ENCODE data around the gene SLC9A9. TPM values are rescaled to one million over a fixed set of nuclear protein-coding genes. Genes with fewer than 3 reads are reported as not detected.
A peak's percentile ranks its signal among the peaks of the same experiment; 100 is the strongest.

Gene SLC9A9
- total and polyA plus RNA-seq, 2 donors from 2014 or later: 3.7 to 16.5 TPM

DNA sequence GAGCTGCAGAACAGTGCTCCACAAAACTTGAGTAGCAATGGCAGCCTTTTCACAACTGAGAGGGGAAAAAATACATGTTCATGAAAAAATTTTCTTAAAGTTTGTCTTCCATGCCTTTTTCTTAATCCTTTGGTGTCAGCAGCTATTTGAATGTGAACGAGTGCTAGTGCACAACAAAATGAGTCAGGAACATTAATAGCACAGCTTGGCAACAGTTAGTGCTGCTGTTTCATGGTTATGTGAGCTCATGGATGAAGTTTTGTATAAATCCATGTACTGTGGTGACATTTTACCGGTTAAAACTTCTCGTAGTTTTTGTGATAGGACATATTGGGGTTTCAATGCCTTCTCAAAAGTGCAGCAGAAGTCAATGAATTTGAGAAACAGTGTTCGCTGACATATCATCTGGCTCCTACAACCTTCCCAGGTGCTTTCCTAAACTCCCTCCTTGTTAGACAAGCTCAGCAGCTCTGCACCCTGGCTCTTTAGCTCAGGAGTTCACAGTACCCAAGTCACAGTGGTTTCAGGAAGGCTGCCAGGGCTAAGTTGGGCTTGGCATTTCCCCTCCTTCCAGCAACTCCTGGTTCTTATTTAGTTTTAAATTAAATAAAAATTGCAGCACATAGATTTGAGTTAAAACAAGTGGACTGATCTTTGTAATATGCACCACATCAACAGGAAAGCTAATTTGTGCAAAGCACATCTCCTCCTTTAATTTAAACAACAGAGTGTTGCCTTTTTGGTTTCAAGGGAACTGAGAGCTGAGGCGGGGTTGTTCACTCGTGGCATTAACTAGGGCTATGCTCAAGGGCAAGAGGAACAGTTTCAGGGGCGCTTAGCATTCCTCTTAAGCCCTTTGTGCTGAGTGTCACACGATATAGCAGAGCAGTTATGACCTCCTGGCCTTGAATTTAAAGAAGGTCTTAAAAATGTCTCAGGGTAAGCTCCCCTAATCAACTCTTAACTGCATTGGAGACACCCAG is 365.9 kb downstream of the SLC9A9 start:
- no peaks in the 10 kb centered on the region for H3K9me3 ChIP-seq (ENCODE audit: control insufficient read depth in 2 of 3, insufficient read depth in 1 of 3, low read length in 3 of 3)
- no peak overlapping the region for H3K4me3 ChIP-seq (ENCODE audit: low read length in 3 of 3)
- H3K27ac ChIP-seq (ENCODE audit: low read depth in 2 of 2, low read length in 2 of 2): peak overlapping the region; percentile 55 to 76
- H3K4me1 ChIP-seq (ENCODE audit: control insufficient read depth in 2 of 3, insufficient read depth in 2 of 3, low read depth in 1 of 3, low read length in 3 of 3): peaks cover 0 to 6% (median 0%) of the 10 kb centered on the region in 3 donors
- TF ChIP-seq, protein P1, sequence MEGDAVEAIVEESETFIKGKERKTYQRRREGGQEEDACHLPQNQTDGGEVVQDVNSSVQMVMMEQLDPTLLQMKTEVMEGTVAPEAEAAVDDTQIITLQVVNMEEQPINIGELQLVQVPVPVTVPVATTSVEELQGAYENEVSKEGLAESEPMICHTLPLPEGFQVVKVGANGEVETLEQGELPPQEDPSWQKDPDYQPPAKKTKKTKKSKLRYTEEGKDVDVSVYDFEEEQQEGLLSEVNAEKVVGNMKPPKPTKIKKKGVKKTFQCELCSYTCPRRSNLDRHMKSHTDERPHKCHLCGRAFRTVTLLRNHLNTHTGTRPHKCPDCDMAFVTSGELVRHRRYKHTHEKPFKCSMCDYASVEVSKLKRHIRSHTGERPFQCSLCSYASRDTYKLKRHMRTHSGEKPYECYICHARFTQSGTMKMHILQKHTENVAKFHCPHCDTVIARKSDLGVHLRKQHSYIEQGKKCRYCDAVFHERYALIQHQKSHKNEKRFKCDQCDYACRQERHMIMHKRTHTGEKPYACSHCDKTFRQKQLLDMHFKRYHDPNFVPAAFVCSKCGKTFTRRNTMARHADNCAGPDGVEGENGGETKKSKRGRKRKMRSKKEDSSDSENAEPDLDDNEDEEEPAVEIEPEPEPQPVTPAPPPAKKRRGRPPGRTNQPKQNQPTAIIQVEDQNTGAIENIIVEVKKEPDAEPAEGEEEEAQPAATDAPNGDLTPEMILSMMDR (IDR thresholded peaks at IDR 0.05; ENCODE audit: borderline replicate concordance, extremely low read depth, insufficient read depth): no peak
- H3K27me3 ChIP-seq (ENCODE audit: control insufficient read depth, insufficient read depth, low read length): no peaks in the 10 kb centered on the region
- peak in 1 of 5 donors; percentile 56 for DNase-seq
- H3K36me3 ChIP-seq (ENCODE audit: control insufficient read depth in 2 of 3, insufficient read depth in 3 of 3, low read length in 3 of 3): no peaks in the 10 kb centered on the region
- peak overlapping the region in 1 of 3 donors; percentile 20 for H3K9ac ChIP-seq (ENCODE audit: low read length in 3 of 3)
- no peak for FAIRE-seq
- intact Hi-C loops (cut with DNase I): no loop called here

DNA sequence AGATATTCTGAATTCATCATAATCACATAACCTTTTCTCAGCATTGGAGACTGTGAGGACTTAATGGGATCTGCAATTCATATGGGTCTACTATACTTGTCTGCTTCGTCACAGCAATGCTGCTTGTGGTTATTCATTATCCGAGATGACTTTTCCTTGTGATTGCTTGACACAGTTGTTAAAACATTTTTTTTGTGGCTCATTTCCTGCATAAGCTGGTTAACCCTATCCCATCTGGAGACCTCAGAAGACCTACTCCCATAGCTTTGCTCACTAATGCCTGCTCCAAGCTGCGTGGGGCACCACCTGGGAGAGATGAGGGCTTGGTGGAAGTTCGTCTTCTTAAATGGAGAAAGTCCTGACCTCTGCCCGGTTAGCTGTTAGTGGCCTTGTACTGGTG is 367.9 kb downstream of the SLC9A9 start:
- H3K36me3 ChIP-seq (ENCODE audit: control insufficient read depth in 2 of 3, insufficient read depth in 3 of 3, low read length in 3 of 3): no peaks in the 10 kb centered on the region
- intact Hi-C loops (cut with DNase I): no loop called here
- TF ChIP-seq, protein P1 (IDR thresholded peaks at IDR 0.05; ENCODE audit: borderline replicate concordance, extremely low read depth, insufficient read depth): no peak
- H3K27ac ChIP-seq (ENCODE audit: low read depth in 2 of 2, low read length in 2 of 2): peak overlapping the region; percentile 45 to 77
- H3K4me1 ChIP-seq (ENCODE audit: control insufficient read depth in 2 of 3, insufficient read depth in 2 of 3, low read depth in 1 of 3, low read length in 3 of 3): peaks cover 0 to 6% (median 0%) of the 10 kb centered on the region in 3 donors
- H3K27me3 ChIP-seq (ENCODE audit: control insufficient read depth, insufficient read depth, low read length): no peaks in the 10 kb centered on the region
- no peaks in the 10 kb centered on the region for H3K9me3 ChIP-seq (ENCODE audit: control insufficient read depth in 2 of 3, insufficient read depth in 1 of 3, low read length in 3 of 3)
- FAIRE-seq (peak; percentile 37), DNase-seq (peak in 2 of 5 donors; percentile 68 to 76)
- no peak overlapping the region for H3K9ac ChIP-seq (ENCODE audit: low read length in 3 of 3)
- H3K4me3 ChIP-seq (ENCODE audit: low read length in 3 of 3): no peak overlapping the region

DNA sequence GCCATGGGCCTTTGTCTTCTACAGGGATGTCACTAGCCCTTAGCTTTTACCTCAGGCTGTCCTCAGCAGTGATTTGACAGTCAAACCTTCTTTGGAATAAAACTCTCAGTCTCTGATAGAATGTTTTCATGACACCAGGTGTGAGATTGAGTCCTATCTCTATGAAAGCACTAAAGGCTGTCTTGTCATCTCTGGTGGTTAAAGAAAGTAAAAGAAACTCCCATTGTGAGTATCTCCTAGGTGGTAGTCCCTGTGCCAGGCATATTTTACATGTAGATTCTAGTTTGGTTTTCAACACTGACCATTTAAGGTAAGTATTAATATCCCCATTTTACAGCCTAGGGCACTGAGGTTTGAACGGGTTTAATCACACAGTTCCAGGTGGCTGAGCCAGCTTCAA is 368.5 kb downstream of the SLC9A9 start:
- Histone ChIP-seq H3K27ac (ENCODE audit: low read depth in 2 of 2, low read length in 2 of 2) (peak overlapping the region; percentile 40 to 77), H3K4me3 (ENCODE audit: low read length in 3 of 3) (no peak overlapping the region), H3K36me3 (ENCODE audit: control insufficient read depth in 2 of 3, insufficient read depth in 3 of 3, low read length in 3 of 3) (no peaks in the 10 kb centered on the region), H3K27me3 (ENCODE audit: control insufficient read depth, insufficient read depth, low read length) (no peaks in the 10 kb centered on the region), H3K9me3 (ENCODE audit: control insufficient read depth in 2 of 3, insufficient read depth in 1 of 3, low read length in 3 of 3) (no peaks in the 10 kb centered on the region), H3K4me1 (ENCODE audit: control insufficient read depth in 2 of 3, insufficient read depth in 2 of 3, low read depth in 1 of 3, low read length in 3 of 3) (peaks cover 0 to 6% (median 0%) of the 10 kb centered on the region in 3 donors), H3K9ac (ENCODE audit: low read length in 3 of 3) (no peak overlapping the region)
- TF ChIP-seq, protein P1 (IDR thresholded peaks at IDR 0.05; ENCODE audit: borderline replicate concordance, extremely low read depth, insufficient read depth): no peak
- intact Hi-C loops (cut with DNase I): no loop called here
- no peak for DNase-seq
- no peak for FAIRE-seq
